Sigmoid colon (tissue), 4 donors: ENCODE results near the gene SEC11A.

Source experiments
- CTCF ChIP-seq, 4 experiments: fragments of 450-650 bp in 3 of 4; fragments of 200-600 bp in 1 of 4; IDR thresholded peaks; one replicate each; pipeline ENCODE4 v1.5.1; 2016 to 2019; ENCODE audit warnings: antibody characterized with exemption in 4 of 4, mild to moderate bottlenecking in 3 of 4, moderate library complexity in 2 of 4
- POLR2AphosphoS5 ChIP-seq, 4 donors: sonication (generic); formaldehyde crosslinking; IDR thresholded peaks; one replicate each; pipeline ENCODE4 v1.6.1; 2017; ENCODE audit warnings: antibody characterized with exemption in 4 of 4

- TF ChIP-seq CTCF (IDR thresholded peaks at IDR 0.05): no peak
- TF ChIP-seq POLR2AphosphoS5 (IDR thresholded peaks at IDR 0.05): no peak
These were observed 19.0 kb upstream of the SEC11A start for GRCh38 chr15:84734794-84735479.
